Measurements from ENCODE around the gene HSD17B1. TPM values are rescaled to one million over a fixed set of nuclear protein-coding genes. Genes with fewer than 3 reads are reported as not detected.

Gene HSD17B1
- total and polyA plus RNA-seq, 2 of the 13 experiments (the other 11 are each of a cell fraction or from before 2014, with no cell fraction given), result 0.54 to 0.93 TPM

DNA sequence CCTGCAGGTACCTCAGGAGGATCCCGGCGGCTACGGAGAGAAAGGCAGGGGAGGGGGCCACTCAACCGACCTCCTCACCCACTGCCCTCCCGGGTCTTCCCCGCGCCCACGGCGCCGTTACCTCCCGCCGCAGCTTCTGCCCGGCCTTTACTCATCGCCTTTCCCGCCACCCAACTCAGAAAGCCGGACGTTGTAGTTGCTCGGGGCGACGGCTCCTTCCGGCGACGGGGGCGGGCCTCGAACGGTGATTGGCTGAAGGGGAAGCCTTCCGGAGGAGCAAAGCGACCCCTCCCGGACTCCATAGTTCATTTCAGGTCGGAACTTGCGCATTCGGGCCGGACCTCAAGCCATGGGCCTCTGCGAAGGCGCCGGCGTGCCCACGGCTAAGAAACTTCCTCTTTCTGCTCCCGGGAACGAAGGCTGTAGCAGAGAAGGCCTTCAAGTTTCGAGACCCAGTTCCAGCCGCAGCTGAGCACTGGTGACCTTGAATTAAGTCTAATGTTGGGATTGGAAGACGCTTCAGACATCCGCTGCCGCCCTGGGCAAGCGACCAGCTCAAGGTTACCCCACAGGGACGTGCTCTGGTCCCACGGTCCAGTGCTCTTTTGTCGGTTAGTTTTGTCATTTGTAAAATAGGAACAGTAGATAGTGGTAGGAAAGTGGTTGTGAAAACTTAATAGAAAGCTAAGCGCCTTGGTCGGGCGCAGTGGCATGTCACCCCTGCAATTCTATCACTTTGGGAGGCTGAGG is 25.0 kb downstream of the HSD17B1 start, which contains the start of gene PSMC3IP (continued):
- TF ChIP-seq, protein P1, sequence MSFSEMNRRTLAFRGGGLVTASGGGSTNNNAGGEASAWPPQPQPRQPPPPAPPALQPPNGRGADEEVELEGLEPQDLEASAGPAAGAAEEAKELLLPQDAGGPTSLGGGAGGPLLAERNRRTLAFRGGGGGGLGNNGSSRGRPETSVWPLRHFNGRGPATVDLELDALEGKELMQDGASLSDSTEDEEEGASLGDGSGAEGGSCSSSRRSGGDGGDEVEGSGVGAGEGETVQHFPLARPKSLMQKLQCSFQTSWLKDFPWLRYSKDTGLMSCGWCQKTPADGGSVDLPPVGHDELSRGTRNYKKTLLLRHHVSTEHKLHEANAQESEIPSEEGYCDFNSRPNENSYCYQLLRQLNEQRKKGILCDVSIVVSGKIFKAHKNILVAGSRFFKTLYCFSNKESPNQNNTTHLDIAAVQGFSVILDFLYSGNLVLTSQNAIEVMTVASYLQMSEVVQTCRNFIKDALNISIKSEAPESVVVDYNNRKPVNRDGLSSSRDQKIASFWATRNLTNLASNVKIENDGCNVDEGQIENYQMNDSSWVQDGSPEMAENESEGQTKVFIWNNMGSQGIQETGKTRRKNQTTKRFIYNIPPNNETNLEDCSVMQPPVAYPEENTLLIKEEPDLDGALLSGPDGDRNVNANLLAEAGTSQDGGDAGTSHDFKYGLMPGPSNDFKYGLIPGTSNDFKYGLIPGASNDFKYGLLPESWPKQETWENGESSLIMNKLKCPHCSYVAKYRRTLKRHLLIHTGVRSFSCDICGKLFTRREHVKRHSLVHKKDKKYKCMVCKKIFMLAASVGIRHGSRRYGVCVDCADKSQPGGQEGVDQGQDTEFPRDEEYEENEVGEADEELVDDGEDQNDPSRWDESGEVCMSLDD (CRISPR knock-in tag; IDR thresholded peaks at IDR 0.05; ENCODE audit: borderline replicate concordance), result no peak
- TF ChIP-seq SP4 (CRISPR knock-in tag; IDR thresholded peaks at IDR 0.05) (peak; percentile 78), ZNF674 (CRISPR knock-in tag; IDR thresholded peaks at IDR 0.05; ENCODE audit: low read depth) (no peak; the same call in 1 of the 2 replicates), ZNF232 (CRISPR knock-in tag; IDR thresholded peaks at IDR 0.05; ENCODE audit: borderline replicate concordance) (peak; percentile 80; the same call in 1 of the 2 replicates), ZNF34 (CRISPR knock-in tag; IDR thresholded peaks at IDR 0.05; ENCODE audit: borderline replicate concordance) (no peak), HNRNPUL1 (IDR thresholded peaks at IDR 0.05; ENCODE audit: low read depth, low read length) (no peak), ZNF10 (CRISPR knock-in tag; IDR thresholded peaks at IDR 0.05; ENCODE audit: borderline replicate concordance, low read depth) (no peak), ZSCAN30 (CRISPR knock-in tag; IDR thresholded peaks at IDR 0.05) (peak; percentile 65; the same call in 1 of the 2 replicates), FOXK2 (IDR thresholded peaks at IDR 0.05) (no peak), FOSL1 (CRISPR knock-in tag; IDR thresholded peaks at IDR 0.05; ENCODE audit: borderline replicate concordance) (no peak), ZNF496 (CRISPR knock-in tag; IDR thresholded peaks at IDR 0.05; ENCODE audit: insufficient replicate concordance) (no peak), KDM5A (IDR thresholded peaks at IDR 0.05; ENCODE audit: borderline replicate concordance, low read length) (peak; percentile 84), ZNF552 (CRISPR knock-in tag; IDR thresholded peaks at IDR 0.05; ENCODE audit: borderline replicate concordance) (no peak), YEATS4 (CRISPR knock-in tag; IDR thresholded peaks at IDR 0.05; ENCODE audit: borderline replicate concordance) (peak; percentile 73), NR2F2 (IDR thresholded peaks at IDR 0.05; ENCODE audit: borderline replicate concordance, low read depth) (peak; percentile 47; the same call in 1 of the 2 replicates), SOX5 (CRISPR knock-in tag; IDR thresholded peaks at IDR 0.05; ENCODE audit: borderline replicate concordance) (no peak; the same call in 1 of the 2 replicates), ISL2 (CRISPR knock-in tag; IDR thresholded peaks at IDR 0.05) (no peak; the same call in 1 of the 2 replicates)
- TF ChIP-seq, protein P2, sequence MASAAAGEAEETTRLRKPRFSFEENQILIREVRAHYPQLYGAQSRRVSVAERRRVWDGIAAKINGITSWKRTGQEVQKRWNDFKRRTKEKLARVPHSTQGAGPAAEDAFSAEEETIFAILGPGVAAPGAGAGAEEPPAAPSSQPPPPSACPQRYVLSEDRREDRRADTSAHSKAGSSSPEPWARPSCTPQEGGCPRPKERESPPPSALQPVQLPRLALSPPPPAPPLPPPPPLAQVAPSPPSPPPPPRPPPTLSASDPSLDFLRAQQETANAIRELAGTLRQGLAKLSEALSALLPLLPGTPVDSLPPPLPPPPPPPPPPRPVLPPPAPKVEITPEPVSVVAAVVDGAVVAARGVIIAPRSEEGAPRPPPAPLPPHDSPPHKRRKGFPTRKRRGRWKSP (CRISPR knock-in tag; IDR thresholded peaks at IDR 0.05), result peak; percentile 95
- TF ChIP-seq, protein P3, sequence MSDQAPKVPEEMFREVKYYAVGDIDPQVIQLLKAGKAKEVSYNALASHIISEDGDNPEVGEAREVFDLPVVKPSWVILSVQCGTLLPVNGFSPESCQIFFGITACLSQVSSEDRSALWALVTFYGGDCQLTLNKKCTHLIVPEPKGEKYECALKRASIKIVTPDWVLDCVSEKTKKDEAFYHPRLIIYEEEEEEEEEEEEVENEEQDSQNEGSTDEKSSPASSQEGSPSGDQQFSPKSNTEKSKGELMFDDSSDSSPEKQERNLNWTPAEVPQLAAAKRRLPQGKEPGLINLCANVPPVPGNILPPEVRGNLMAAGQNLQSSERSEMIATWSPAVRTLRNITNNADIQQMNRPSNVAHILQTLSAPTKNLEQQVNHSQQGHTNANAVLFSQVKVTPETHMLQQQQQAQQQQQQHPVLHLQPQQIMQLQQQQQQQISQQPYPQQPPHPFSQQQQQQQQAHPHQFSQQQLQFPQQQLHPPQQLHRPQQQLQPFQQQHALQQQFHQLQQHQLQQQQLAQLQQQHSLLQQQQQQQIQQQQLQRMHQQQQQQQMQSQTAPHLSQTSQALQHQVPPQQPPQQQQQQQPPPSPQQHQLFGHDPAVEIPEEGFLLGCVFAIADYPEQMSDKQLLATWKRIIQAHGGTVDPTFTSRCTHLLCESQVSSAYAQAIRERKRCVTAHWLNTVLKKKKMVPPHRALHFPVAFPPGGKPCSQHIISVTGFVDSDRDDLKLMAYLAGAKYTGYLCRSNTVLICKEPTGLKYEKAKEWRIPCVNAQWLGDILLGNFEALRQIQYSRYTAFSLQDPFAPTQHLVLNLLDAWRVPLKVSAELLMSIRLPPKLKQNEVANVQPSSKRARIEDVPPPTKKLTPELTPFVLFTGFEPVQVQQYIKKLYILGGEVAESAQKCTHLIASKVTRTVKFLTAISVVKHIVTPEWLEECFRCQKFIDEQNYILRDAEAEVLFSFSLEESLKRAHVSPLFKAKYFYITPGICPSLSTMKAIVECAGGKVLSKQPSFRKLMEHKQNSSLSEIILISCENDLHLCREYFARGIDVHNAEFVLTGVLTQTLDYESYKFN (CRISPR knock-in tag; conservative IDR thresholded peaks at IDR 0.05), result peak; percentile 33
- TF ChIP-seq, protein P4, sequence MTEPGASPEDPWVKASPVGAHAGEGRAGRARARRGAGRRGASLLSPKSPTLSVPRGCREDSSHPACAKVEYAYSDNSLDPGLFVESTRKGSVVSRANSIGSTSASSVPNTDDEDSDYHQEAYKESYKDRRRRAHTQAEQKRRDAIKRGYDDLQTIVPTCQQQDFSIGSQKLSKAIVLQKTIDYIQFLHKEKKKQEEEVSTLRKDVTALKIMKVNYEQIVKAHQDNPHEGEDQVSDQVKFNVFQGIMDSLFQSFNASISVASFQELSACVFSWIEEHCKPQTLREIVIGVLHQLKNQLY (CRISPR knock-in tag; IDR thresholded peaks at IDR 0.05), result peak; percentile 43; the same call in 1 of the 2 replicates
